Left forelimb (tissue), 1 donor: ENCODE measurements around the gene PSMC2.
A peak's percentile ranks its signal among the peaks of the same experiment; 100 is the strongest.

Source experiments
- DNase-seq: peaks from one replicate; pipeline ENCODE4 v3.0.0-alpha.2; 2018; ENCODE audit warnings: low spot score

The PSMC2 gene

DNA sequence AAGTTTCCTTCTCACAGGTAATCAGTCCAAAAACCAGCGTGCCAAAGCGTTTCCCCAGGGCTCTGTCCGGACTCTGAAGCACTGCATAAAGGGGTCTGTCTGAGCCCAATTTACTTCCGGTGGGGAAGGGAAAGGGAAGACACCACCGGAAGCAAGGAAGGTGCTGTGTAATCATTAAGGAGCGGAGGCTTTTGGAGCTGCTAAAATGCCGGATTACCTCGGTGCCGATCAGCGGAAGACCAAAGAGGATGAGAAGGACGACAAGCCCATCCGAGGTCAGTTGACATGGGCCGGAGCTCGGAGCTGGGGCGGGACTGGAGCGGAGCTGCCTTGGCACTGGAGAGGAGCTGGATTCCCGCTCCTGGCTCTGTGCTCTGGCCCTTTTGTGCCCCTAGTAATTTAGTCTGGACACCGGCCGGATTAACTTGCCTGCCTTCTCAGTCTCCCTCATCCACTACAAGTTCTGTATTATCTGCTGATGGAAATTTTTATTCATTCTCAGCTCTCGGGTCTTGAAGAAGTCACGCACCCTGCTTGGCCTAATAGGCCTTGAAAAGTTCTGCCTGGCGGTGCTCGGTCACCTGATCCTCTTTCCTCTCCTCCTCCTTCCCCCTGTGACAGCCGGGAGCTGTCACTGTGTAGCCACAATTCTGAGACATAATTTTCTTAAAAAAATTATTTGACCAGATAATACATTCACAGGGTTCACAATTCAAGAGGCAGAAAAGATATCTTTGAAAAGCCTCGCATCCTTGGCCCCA is at the start of gene PSMC2:
PSMC2 (plus strand) TSS at position 137 of the 761 bp plus-strand sequence; CDS start at position 206, 69 bp downstream.
- DNase-seq: peak; percentile 89

DNA sequence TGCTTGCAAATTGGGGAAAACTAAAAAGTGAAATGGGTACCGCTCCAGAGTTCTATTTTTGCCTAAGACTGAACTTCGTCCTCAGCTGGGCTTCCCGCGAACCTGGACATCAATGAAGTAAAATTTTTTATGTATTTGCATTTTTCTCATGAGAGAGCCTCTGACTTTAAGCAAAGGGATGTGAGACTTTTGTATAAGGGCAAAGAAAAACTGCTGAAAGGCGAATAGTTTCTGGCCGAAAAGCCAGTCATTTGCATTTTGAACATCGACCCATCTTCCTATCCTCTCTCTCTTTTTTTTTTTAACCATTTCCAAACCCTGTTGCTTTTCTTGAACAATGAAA is 49.6 kb upstream of the PSMC2 start:
- no peak for DNase-seq

DNA sequence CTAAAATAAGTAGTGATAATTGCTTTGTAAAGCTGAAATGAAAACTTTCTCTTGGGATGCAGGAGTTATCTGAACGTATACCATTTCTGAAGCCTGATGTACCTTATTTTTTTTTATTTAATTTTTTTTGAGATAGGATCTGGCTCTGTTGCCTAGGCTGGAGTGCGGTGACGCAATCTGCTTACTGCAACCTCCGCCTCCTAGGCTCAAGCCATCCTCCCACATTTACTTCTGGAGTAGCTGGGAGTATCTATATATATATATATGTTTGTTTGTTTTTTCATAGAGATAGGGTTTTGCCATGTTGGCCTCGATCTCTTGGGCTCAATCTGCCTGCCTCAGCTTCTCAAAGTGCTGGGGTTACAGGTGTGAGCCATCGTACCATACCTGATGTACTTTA is 47.8 kb upstream of the PSMC2 start:
- no peak for DNase-seq

DNA sequence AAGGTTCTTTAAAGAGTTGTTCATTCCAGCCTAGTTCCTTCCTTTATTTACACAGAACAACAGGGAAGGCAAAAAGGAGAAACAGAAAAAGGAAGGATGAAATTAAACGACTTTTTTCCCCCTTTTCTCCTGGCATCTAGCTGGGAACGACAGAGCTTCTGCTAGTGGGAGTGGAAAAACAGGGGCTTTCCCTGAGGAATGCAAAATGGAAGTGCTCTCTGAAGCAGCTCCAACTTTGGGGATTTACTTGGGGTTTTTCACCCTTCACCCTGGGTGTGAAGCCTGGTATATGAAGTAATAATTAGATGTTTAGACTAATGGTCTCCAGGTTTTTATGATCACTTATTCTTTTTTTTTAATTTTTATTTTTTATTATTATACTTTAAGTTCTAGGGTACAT is 46.0 kb upstream of the PSMC2 start:
- DNase-seq: no peak

DNA sequence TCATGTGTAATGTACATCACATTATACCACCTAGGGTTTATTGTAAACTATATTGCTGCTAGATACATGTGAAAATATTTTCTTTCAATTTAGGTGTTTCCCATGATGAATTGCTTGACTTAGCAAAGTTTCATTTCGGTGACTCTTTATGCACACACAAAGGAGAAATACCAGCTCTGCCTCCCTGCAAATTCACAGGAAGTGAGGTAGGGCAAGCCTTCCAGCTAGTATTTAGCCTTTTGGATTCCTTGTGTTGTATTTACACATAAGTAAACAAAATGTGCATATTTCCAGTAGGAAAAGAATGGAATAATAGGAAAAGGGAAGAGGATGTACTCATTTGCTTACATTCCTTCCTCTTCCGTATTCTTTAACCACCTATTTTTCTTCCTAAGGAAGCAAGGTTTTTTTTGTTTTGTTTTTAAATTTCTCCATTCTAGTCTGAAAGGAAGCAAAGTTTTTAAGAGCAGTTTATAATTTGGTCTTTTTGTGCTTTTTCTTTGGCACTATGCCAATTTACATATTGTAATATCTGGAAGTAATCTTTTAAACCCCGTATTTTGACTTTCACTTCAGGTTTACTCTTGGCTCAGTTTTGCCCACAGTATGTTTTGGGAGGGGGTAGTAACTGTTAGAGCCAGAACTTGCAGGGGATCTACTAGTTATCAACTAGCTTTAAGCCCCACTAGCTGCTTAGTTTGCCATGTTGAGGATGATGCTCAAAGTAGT is 39.8 kb upstream of the PSMC2 start:
- DNase-seq: no peak

DNA sequence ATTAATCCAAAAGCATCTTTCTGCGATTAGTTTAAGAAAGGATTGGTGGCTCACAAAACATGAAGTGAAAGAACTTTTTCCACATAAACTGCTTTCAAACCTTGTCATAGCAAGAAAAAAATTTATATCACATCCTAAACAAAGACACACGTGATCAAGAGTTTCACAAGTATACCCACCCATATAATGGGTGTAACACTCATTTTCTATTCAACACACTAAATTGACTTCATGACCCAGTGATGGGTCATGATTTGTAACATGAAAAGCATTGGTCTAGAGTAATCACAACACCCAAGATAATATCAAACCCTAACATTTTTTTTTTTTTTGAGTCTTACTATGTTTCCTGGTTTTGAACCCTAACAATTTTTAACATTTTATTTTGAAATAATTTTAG is 32.6 kb upstream of the PSMC2 start:
- DNase-seq: no peak

DNA sequence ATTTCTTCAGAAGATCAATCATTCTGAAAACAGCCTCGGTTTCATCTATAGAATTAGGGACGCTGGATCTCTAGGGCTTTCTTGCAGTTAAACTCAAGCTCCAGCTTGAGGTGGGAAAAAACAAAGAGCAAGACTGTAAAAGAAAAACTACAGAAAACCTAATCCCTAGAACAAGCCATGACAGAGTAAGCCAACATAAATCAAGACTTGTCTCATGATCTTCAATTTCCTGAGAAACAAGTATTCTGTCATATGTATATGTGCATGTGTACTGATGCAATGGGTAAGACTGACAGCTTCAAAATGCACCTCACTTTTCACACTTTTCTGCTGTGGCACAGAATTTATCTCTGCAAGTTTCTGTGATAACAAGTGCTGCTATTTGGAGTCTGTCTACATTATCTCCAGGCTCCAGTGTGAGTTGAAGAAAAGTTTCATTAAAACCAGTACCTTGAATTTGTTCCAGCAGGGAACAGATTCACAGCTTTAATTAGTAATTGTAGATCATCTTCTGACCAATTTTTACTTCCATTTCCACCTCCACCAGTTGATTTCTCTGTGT is 31.0 kb upstream of the PSMC2 start:
- DNase-seq: no peak

DNA sequence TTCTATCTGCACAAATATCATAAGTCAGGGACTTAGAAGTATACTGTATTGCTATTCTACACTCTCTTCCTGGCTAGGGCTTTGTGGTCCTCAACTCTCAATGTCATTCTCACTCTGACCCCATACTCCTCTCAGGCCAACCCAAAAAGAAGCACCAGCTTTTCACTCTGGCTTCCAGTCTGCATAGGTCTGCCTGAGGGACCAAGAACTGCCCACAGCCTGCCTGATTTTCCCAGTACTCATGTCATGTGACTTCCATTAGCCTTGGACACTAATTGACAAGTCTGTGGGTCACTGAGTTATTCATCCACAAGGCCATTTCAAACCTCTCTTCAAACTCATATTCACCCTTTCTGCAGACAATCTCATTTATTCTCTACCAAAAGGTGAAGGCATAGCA is 30.4 kb upstream of the PSMC2 start:
- no peak for DNase-seq

DNA sequence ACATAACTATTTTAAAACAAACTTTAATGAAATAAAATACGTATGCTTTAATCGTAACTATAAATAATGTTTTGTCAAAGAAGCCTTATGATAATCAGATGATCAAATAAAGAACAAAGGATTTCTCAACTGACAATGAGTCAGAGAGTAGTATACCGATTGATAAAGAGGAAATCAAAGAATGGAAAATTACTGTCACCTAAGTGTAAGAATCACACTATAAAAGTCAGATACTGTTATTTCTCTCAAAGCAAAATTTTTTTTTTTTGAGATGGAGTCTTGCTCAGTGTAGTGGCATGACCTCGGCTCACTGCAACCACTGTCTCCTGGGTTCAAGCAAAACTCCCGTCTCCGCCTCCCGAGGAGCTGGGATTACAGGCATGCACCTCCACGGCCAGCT is 21.7 kb upstream of the PSMC2 start:
- DNase-seq: no peak

DNA sequence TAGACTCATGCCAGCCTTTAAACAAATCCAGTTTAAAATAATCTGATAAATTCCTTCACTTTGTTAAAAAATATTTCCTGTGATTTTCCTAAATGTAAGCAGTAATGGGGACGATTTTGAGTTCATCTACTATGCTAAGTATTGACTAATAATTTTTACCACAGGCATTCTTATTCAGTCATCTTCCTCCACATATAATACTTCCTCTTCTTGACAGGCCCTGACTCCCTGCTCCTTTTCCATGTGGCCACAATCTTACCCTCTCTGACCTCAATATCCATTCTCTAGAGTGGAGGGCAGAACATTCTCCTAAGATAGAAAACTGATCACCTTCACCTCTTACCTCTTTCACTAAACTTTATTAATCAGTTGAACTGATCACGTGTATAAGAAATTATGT is 10.7 kb upstream of the PSMC2 start:
- DNase-seq: no peak

DNA sequence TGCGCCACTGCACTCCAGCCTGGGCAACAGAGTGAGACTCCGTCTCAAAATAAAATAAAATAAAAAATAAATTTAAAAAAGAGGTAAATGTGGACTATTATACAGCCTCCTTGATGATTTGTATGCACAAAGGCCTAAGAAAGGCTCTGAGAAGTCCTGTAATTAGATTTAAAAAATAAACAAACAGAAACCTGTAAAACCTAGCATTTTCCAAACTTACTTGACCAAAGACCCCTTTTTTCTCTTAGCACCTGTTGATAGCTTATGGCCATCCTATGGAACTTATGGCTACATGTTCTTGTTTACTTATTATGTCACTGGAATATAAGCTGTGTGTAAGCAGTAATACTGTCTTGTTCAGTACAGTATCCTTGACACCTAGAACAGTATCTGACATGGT is 8.6 kb upstream of the PSMC2 start:
- DNase-seq: no peak

DNA sequence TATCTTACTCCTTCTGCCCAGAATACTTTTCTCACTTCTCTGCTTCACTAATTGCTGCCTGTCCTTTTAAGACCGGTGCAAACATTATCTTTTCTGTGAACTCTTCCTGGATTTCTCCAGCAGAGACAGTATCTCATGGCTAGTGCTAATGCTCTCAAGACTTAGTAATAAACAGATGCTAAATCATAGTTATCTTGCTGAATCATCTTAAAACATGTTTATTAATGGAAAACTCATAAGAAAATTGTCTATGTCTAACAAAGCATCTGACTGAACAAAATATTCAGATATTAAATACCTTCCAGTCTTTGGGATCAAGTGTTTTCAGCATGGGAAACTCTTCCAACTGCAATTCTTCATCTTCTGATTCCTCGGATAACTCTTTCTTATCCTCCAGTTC is 6.0 kb upstream of the PSMC2 start:
- no peak for DNase-seq

DNA sequence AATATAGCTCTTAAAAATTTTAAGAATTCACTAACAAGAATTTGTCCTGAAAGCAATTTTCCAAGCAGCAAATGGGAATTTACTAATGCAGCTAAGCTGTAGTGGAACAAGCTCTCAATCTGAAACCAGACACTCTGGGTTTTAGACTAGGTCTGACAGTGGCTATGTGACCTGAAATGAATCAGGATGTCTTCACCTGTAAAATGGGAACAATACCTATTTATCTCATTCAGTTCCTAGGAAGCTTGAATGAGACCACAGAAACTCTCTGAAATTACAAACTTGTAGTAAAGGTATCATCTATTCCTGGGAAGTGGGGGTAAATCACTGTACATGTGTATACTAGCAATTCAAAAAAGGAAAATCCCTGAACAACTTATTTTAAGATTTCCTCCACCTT is 4.1 kb upstream of the PSMC2 start:
- no peak for DNase-seq

DNA sequence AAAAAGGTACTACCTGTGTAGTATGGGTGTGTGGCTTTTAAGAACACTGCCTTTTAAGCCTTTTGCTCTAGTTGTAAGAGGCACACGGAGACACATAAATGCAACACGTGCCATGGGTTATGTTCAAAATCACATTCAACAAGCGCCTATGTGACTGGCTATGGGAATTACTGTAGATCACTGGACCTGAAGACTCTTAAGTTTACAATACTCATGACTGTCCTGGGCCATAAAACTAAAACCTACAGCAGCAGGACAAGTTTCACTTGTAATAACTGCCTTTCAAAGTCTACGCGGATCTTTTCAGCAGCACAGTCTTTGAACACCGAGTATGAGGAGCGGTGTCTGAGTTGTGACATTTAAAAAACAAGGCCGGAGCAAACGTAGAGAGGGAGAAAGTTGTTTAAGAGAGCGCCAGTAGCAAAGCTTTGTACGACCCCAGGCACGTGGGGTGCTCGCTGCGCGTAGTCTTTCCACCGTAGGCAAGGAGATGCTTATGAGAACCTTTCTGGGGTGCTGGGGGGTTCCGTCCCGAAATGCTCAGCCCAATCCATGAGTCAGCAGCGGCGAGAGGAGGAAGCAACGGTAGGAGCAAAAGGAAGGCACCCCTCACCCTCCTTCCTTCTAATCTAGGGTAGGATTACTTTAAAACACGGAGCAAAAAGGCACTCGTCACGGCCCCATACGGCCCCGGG is 3.5 kb upstream of the PSMC2 start:
- no peak for DNase-seq

DNA sequence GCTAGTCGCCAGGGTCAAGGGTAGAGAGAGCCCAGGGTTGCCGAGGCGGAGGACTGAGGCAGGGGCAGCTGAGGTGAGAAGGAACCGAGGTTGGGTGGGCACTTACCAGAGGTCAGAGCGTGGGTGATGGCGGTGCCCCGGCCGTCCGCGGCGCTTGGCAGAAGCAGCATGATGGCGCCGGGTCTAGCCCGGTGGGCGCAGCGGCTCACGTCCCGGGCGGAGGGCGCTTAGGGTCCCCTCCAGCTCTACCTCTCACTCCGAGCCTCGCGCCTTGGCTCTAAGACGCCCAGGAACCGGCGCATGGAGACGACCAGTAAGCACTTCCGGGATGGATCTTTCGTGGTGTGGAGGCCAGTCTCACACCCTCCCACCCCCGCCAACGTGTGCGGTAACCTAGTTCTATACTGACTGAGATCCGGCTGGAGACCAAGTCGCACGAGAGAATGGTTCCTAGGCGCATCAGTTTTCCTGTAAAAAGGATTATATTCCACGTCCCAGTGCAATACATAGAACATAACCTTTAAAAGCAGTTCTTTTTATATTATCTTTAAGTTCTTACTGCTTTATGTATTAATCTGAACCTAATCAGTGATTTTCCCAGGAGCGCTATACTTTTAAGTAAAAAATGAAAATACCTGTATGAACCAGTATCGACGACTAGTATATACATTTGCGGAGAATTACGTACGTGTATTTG is 2.8 kb upstream of the PSMC2 start, which contains the start of gene DNAJC2:
DNAJC2 (minus strand) TSS at position 315 of the 697 bp plus-strand sequence; CDS start at position 170, 145 bp downstream.
- peak; percentile 91 for DNase-seq

DNA sequence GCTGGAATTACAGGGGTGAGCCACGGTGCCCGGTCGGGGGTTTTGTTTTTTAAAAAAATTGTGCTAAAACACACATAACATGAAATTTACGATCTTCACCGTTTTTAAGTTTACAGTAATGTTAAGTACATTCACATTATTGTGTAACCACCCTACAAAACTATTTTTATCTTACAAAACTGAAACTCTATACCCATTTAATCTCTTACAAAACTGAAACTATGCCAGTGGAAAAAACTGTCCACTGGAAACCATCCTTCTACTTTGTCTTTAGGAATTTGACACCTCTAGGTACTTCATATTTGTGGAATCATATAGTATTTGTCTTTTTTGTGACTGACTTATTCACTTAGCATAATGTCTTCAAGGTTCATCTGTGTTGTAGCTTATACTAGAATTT is 1.0 kb upstream of the PSMC2 start:
- DNase-seq: no peak

DNA sequence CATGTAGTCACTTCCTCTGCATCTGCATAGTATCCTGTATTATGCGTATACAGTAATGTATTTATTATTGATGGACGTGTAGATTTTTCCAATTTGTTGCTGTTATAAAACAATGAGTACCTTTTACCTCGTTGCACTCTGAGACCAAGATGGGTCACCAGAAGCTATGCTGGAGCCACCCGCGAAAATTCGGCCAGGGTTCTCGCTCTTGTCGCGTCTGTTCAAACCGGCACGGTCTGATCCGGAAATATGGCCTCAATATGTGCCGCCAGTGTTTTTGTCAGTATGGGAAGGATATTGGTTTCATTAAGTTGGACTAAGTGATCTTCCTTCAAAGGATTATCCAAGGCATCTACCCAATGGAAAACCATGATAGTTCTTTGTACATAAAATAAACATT is 1.0 kb downstream of the PSMC2 start:
- DNase-seq: no peak

DNA sequence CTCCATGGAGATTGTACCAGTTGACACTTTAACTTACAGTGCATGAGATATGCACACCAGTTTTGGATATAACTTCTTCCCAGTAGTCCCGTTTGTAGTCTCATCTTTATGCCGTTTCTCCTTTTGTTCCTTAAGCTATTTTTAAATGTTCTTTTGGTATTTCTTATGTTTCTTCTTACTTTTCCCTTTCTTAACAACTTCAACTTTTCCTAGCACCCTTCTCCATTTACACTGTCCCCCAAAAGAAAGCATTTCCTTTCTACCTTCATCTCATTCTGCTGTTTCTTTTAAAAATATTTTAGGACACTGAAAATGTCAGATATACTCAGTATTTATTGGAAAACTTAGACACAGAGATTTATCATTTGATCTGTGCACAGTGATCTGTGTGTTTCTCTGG is 1.5 kb downstream of the PSMC2 start:
- no peak for DNase-seq

DNA sequence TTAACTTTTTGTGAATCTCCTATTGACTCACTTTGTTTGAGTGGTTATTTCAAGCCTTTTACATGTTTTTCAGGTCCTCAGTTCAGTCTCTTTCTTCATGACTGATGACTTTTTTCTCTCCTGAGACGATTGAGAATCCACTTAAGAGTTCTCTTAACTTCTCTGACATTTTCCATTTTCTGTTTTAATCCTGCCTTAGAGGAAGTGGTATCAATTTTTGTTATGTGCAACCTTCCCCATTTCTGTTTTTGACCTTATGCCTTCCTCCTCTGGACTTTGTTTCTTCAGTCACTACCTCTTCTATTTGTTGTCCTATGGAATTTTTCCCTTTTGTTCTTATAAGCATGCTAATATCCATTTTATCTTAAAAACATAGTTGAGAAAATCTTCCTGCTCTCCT is 2.4 kb downstream of the PSMC2 start:
- no peak for DNase-seq

DNA sequence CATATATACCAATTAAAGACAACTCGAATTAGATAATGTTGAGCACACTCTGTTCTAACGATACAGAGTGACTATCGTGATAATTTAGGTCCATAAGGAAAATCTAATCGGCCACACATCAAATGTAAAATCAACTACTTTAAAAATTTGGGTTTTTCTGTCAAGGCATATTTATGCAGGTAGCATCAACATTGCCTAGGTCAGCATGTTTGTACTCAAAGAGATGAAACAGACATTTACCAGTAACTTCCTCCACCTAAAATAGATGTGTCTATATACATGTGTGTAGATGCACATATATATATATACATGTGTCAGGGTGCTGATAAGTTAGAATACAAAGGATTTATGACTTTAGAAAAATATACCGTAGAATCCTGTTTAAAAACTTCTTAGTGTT is 22.0 kb downstream of the PSMC2 start:
- no peak for DNase-seq

DNA sequence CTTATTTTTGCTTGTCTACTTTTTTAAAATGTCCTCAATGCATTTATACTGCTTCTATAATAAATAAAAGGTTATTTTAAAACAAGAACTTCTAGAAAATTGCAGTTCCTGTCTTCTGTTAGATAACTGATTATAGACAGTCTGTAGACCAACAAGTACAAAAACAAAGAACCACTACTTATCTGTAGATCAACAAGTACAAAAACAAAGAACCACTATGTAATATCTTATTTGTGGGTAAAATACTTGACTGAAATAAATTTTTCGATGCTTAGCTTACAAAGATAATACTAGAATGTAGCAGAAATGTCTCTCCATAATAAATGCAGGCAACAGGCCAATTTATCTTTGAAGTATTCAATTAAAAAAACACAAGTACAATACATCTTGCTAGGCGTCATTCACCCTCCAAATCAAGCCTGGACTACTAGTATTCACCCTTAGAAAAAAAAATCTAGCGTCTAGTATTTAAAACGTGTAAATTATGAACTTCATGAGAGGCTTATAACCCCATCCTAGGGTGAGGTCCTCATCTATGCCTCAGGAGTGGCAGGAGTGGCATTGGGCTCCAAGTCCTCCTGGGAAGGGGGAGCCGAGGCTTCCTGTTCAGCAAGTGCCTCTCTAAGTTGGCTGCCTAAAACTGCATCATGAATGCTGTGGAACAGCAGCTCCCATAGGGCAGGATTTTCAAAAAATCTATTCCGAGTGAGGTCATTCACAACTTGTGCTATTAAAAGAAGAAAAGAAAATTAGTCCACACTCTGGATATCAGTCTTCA is 26.6 kb downstream of the PSMC2 start:
- DNase-seq: no peak
